Muscle of leg (tissue), 11 donors: Measurements from ENCODE around the gene CYP2S1. TPM values are rescaled to one million over a fixed set of nuclear protein-coding genes. Genes with fewer than 3 reads are reported as not detected.

Experiments
- DNase-seq: peaks from one replicate; pipeline ENCODE4 v3.0.0; 2013
- H3K27ac ChIP-seq: one replicate; pipeline ENCODE4 v1.5.1; 2013; ENCODE audit warnings: mild to moderate bottlenecking, low read length, control low read depth
- H3K27me3 ChIP-seq: one replicate; pipeline ENCODE4 v1.6.1; 2013; ENCODE audit warnings: low read length; ENCODE audit not compliant: control insufficient read depth, insufficient read depth
- H3K36me3 ChIP-seq: one replicate; pipeline ENCODE4 v1.6.1; 2013; ENCODE audit warnings: low read length; ENCODE audit not compliant: control insufficient read depth, insufficient read depth
- H3K4me1 ChIP-seq: one replicate; pipeline ENCODE4 v1.6.1; 2013; ENCODE audit warnings: low read length; ENCODE audit not compliant: control insufficient read depth, insufficient read depth
- H3K4me3 ChIP-seq: one replicate; pipeline ENCODE4 v1.5.1; 2013; ENCODE audit warnings: low read length, control low read depth
- H3K9me3 ChIP-seq: replicated peaks from 2 replicates; pipeline ENCODE4 v1.6.1; 2013; ENCODE audit warnings: low read depth, low read length; ENCODE audit not compliant: control insufficient read depth
- WGBS: methylation state at CpG from one replicate; pipeline ENCODE4 v1.1.5; 2013; ENCODE audit warnings: missing lambda C conversion rate; ENCODE audit not compliant: insufficient coverage; 5-methylcytosine and 5-hydroxymethylcytosine counted together
- polyA plus RNA-seq, 8 donors: library from polyadenylated mRNA; unstranded; fragments of 120-200 nt; gene quantifications; one replicate each; pipeline versions ENCODE4 v1.2.1 to v1.2.3, GENCODE V29; 2013; ENCODE audit warnings: inconsistent platforms in 1 of 8, low replicate concordance in 1 of 8; ENCODE audit not compliant: insufficient read length in 8 of 8, insufficient read depth in 1 of 8
- total RNA-seq: library from RNA; stranded (reverse); fragments of 120-200 nt; gene quantifications from one replicate; pipeline ENCODE4 v1.2.4, GENCODE V29; 2013

The CYP2S1 gene
- total and polyA plus RNA-seq, 9 donors = 0.09 to 3.5 (median 0.48) TPM

DNA sequence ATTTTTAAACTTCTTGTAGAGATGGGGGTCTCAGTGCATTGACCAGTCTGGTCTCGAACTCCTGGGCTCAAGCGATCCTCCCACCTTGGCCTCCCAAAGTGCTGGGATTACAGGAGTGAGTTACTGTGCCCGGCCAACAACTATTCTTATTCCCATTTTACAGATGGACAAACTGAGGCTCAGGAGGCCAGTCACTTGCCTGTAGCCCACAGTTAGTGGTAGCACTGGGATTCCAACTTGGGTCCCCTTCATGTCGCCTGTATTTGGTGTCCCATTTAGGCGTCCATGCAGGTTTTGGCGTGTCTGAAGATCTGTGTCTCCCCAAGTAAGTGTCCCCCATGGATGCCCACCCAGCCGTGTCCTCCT lies 25.2 kb downstream of the CYP2S1 start:
- Histone ChIP-seq H3K27ac (peak overlapping the region; percentile 88), H3K4me3 (no peak overlapping the region)

DNA sequence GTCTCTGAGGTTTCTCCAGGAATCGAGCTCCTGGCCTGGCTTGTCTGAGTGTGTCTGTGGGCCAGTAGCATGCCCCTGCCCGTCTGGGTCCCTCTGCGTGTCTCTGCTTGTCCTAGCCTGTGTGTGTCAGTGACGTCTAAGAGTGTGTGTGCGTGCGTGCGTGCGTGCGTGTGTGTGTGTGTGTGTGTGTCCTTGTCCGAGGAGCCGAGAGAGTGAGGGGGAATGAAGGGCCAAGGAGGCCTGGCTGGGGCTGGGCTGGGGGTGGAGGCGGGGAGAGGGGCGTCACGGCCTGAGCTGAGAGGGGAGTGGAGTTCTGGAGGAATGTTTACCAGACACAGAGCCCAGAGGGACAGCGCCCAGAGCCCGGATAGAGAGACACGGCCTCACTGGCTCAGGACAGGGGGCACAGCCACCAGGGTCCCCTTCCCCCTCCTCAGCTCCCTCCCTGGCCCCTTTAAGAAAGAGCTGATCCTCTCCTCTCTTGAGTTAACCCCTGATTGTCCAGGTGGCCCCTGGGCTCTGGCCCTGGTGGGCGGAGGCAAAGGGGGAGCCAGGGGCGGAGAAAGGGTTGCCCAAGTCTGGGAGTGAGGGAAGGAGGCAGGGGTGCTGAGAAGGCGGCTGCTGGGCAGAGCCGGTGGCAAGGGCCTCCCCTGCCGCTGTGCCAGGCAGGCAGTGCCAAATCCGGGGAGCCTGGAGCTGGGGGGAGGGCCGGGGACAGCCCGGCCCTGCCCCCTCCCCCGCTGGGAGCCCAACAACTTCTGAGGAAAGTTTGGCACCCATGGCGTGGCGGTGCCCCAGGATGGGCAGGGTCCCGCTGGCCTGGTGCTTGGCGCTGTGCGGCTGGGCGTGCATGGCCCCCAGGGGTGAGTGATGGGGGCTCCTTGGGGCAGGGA lies 25.8 kb downstream of the CYP2S1 start, which contains the start of gene AXL:
AXL (plus strand) TSS at position 609 of the 893 bp plus-strand sequence; CDS start at position 779, 170 bp downstream.
- Histone ChIP-seq H3K27me3 (peaks cover 8% of the 10 kb centered on the region), H3K27ac (peak within 1 kb of the TSS; percentile 88), H3K4me3 (peak within 1 kb of the TSS; percentile 63), H3K9me3 (no peaks in the 10 kb centered on the region), H3K4me1 (peaks cover 45% of the 10 kb centered on the region), H3K36me3 (peaks cover 21% of the 10 kb centered on the region)
- WGBS = under 1% methylated on average over 23 of the region's 32 CpGs
- peak; percentile 95 for DNase-seq

More for the DNA sequence above, 25.2 kb downstream of the CYP2S1 start:
- Histone ChIP-seq H3K27me3 (peaks cover 8% of the 10 kb centered on the region), H3K4me1 (peaks cover 39% of the 10 kb centered on the region), H3K9me3 (no peaks in the 10 kb centered on the region), H3K36me3 (peaks cover 21% of the 10 kb centered on the region)
- DNase-seq = no peak
- 63% methylated on average over 6 of the region's 7 CpGs for WGBS

DNA sequence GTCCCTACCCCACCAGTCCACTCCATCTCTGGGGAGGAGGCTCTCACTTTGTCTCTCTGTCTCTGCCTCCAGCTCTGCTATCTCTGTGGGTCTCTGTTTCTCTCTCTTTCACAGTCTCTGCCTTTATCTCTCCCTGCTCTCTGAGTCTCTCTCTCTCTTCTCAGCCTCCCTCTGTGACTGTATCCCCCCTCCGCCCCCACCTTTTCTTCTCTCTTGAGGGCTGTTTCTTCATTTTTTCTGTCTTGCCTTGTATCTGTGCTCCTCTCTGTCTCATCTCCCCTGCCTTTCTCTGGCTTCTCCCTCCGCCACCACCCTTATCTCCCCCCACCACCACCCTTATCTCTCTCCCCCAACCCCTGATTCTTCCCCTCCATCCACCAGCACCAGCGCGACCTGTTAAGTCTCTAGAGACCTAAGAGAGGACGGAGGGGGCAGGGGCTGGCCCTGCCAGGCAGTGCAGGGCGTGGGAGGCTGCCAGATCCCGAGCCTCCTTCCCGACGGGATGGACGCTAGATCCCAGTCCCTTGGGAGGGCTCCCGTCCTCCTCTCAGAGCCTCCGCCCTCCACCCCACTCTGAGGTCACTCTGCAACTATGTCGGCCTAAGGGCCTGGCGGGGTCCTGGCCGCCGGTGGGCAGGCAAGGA lies 27.0 kb downstream of the CYP2S1 start:
- H3K27me3 ChIP-seq = peaks cover 8% of the 10 kb centered on the region
- H3K36me3 ChIP-seq = peaks cover 25% of the 10 kb centered on the region
- peak overlapping the region; percentile 63 for H3K4me3 ChIP-seq
- H3K9me3 ChIP-seq = no peaks in the 10 kb centered on the region
- peak; percentile 49 for DNase-seq
- H3K4me1 ChIP-seq = peaks cover 48% of the 10 kb centered on the region
- 32% methylated on average over 2 of the region's 16 CpGs for WGBS
- peak overlapping the region; percentile 72 for H3K27ac ChIP-seq

DNA sequence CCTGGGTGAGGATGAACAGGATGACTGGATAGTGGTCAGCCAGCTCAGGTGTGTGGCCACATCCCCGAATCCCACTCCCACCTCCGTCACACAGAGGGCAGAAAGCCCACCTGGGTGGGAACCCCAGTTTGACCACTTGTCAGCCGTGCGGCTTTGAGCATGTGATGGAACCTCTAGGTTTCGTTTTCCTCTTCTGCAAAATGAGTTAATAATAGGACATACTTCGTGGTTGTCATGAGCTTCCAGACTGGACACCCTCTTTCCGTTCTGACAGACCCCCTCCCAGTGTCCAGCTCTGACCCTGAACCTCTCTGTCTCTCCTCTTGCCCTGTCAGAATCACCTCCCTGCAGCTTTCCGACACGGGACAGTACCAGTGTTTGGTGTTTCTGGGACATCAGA lies 27.8 kb downstream of the CYP2S1 start:
- no peak for DNase-seq
- 53% methylated on average over 3 of the region's 9 CpGs for WGBS
- Histone ChIP-seq H3K4me3 (peak overlapping the region; percentile 63), H3K27ac (peak overlapping the region; percentile 72), H3K4me1 (peaks cover 55% of the 10 kb centered on the region), H3K36me3 (peaks cover 27% of the 10 kb centered on the region), H3K27me3 (peaks cover 8% of the 10 kb centered on the region), H3K9me3 (no peaks in the 10 kb centered on the region)

DNA sequence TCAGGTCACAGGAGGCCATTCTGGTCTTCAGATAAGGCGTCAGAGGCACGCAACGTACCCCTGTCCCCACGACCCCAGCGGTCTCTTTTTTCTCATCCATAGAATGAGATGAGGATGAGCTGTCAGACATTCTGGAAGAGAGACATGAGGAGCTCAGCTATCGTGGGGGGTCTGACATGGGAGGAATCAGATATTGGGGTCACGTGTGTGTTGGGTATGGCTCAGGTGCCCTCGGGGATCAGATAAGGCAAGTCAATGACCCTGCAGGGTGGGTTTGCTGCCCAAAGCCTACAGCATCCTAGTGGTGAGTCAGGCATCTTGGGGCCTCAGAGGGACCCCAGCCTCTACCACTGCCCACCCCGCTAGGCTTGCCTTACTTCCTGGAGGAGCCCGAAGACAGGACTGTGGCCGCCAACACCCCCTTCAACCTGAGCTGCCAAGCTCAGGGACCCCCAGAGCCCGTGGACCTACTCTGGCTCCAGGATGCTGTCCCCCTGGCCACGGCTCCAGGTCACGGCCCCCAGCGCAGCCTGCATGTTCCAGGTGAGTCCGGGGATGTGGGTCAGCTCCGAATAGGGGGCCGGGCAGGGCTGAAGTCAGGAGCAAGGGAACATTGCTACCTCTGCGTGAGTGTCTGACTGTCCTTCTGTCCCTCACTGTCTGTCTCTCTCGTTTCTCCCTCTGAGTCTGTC lies 28.6 kb downstream of the CYP2S1 start:
- peaks cover 57% of the 10 kb centered on the region for H3K4me1 ChIP-seq
- no peak overlapping the region for H3K27ac ChIP-seq
- peaks cover 27% of the 10 kb centered on the region for H3K36me3 ChIP-seq
- H3K9me3 ChIP-seq = no peaks in the 10 kb centered on the region
- 85% methylated on average over 13 of the region's 20 CpGs for WGBS
- H3K27me3 ChIP-seq = peaks cover 8% of the 10 kb centered on the region
- no peak overlapping the region for H3K4me3 ChIP-seq
- no peak for DNase-seq

DNA sequence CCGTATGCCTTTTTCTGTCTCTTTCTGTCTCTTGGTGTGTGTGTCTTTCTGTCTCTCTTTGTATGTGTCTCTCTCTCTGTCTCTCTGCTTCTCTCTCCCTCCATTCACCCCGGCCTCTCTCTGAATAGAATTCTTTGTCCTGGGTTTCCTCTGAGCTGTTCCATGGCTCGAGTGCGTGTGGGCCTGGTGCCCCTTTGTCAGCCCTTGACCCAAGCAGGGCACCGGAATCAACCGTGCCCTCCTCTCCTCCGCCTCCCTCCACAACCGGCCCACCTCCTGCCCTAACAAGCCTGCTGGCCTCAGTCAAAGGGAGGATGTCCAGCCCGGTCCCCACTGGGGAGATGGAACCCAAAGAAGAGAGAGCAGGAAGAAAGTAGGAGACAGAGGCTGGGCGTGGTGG lies 29.2 kb downstream of the CYP2S1 start:
- Histone ChIP-seq H3K27me3 (peaks cover 8% of the 10 kb centered on the region), H3K4me3 (no peak overlapping the region), H3K36me3 (peaks cover 27% of the 10 kb centered on the region), H3K27ac (no peak overlapping the region), H3K4me1 (peaks cover 56% of the 10 kb centered on the region), H3K9me3 (no peaks in the 10 kb centered on the region)
- no peak for DNase-seq
- 77% methylated on average over 4 of the region's 10 CpGs for WGBS

DNA sequence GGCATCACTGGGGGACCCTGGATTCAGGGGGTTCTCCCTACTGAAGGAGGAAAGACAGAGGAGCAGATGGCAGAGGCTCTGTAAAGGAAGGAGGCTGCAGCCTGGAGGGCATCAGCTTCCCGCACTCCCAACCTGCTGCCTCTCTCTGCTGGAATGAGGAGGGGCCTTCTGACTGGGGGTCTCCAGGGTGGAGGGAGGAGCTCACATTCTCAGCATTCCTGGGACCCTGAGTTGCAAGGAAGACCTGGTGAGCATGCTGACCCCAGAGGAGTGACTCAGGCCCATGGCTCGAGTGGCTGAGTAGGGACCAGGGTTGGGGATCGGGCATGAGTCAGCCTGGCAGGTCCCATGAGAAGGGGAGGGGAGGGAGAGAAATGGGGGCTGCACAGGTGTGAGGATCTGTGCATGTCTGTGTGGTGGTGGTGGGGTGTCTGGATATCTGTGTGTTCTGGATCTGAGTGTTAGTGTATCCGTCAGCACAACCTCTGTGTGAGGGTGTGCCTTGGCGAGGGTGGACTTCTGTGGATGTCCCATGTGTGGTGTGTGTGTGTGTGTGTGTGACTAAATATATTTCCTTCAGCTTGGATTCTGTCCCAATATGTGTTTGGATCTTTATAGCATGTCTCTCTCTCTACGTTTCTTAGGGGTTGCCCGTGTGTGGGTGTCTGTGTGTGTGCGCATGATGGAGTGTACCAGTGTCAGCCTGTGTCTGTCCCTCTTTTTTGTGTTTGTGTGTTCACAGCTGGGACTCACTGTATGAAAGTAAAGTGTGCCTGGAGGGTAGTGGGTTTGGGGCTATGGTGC lies 30.6 kb downstream of the CYP2S1 start:
- Histone ChIP-seq H3K36me3 (peaks cover 27% of the 10 kb centered on the region), H3K27me3 (peaks cover 8% of the 10 kb centered on the region), H3K9me3 (no peaks in the 10 kb centered on the region), H3K4me1 (peaks cover 49% of the 10 kb centered on the region), H3K27ac (peak overlapping the region; percentile 13), H3K4me3 (no peak overlapping the region)
- 21% methylated on average over 2 of the region's 8 CpGs for WGBS
- DNase-seq = no peak

DNA sequence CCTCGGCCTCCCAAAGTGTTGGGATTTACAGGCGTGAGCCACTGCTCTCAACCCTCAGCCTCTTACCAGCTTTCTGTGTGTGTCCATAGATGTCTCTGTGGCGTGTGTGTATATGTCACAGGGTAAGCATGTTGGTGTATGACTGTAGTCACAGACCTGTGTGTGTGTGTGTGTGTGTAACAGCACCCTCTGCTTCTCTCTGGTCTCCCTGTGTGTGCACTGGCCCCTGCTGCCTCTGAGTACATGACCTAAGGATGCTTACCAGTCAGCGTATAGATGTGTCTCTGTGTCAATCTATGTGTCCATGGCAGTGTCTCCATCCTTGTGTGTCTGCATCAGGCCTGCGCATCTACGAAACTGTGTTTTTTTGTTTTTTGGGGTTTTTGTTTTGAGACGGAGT lies 31.6 kb downstream of the CYP2S1 start:
- Histone ChIP-seq H3K4me1 (peaks cover 44% of the 10 kb centered on the region), H3K9me3 (no peaks in the 10 kb centered on the region), H3K27me3 (peaks cover 3% of the 10 kb centered on the region), H3K27ac (peak overlapping the region; percentile 92), H3K4me3 (no peak overlapping the region), H3K36me3 (peaks cover 27% of the 10 kb centered on the region)
- WGBS = 77% methylated on average over 2 of the region's 7 CpGs
- DNase-seq = no peak

DNA sequence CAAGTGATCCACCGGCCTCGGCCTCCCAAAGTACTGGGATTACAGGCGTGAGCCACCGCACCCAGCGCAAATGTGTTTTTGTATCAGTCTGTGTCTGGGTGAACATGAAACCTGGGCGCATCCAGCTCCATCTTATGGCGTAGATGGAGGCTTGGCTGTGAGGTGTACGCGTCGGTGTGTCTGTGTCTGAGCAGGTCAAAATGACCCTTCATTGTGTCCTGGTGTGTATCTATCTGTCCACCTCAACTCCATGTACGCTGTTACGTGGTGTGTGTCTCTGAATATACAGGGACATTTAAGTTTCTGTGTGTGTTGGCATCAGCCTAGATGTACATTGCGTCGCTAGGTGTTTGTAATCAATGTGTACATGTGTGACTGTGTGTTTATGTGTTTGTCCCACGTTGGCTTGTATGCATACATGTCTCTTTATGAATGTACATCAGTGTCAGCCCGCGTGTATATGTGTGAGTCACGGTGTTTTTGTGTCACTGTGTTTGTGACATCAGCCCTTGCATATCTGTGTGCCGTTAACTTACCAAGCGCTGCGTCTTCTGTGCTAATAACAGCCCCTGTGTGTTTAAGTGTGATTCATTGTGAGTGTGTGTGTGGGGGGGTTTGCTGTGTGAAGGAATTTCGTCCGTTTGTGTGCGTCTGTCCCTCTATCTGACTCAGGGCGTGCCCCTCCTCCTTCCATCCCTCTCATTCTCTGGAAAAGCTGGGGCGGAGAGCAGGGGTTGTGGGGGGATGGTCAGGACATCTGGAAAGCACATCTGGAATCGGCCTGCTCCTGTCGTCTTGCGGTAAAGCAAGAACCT lies 32.4 kb downstream of the CYP2S1 start:
- H3K4me1 ChIP-seq = peaks cover 40% of the 10 kb centered on the region
- H3K27ac ChIP-seq = peak overlapping the region; percentile 92
- peak; percentile 94 for DNase-seq
- H3K4me3 ChIP-seq = peak overlapping the region; percentile 52
- WGBS = 42% methylated on average over 12 of the region's 29 CpGs
- no peaks in the 10 kb centered on the region for H3K9me3 ChIP-seq
- H3K36me3 ChIP-seq = peaks cover 26% of the 10 kb centered on the region
- H3K27me3 ChIP-seq = peaks cover 3% of the 10 kb centered on the region
